GM12878 (cell line): ENCODE results near the gene SCRN1. TPM values are rescaled to one million over a fixed set of nuclear protein-coding genes. Genes with fewer than 3 reads are reported as not detected.
A peak's percentile ranks its signal among the peaks of the same experiment; 100 is the strongest.

ENCODE experiments used
- FOXK2 ChIP-seq: fragments of 450-650 bp; IDR thresholded peaks from 2 replicates; pipeline ENCODE4 v1.6.1; 2017; ENCODE audit warnings: mild to moderate bottlenecking, moderate library complexity
- HCFC1 ChIP-seq: fragments of 150-350 bp; IDR thresholded peaks from 2 replicates; pipeline ENCODE4 v1.6.1; 2014; ENCODE audit warnings: low read length
- KDM1A ChIP-seq: fragments of 200-600 bp; sonication (generic); IDR thresholded peaks from 2 replicates; pipeline ENCODE4 v1.6.1; 2016; ENCODE audit warnings: borderline replicate concordance
- NBN ChIP-seq: fragments of 450-650 bp; IDR thresholded peaks from 2 replicates; pipeline ENCODE4 v1.6.1; 2016
- NR2F1 ChIP-seq: fragments of 450-650 bp; conservative IDR thresholded peaks from 2 replicates; pipeline ENCODE4 v1.6.1; 2017; ENCODE audit warnings: mild to moderate bottlenecking
- SREBF1 ChIP-seq: IDR thresholded peaks from 2 replicates; pipeline ENCODE4 v1.6.1; 2012; ENCODE audit warnings: mild to moderate bottlenecking, low read length
- STAT3 ChIP-seq: IDR thresholded peaks from 2 replicates; pipeline ENCODE4 v1.6.1; 2011; ENCODE audit warnings: low read depth, low read length, improper control_type of control experiment
- SUZ12 ChIP-seq: fragments of 200-600 bp; sonication (generic); IDR thresholded peaks from one replicate; pipeline ENCODE4 v1.6.1; 2018; ENCODE audit warnings: antibody characterized with exemption, mild to moderate bottlenecking; ENCODE audit not compliant: unreplicated experiment
- TCF3 ChIP-seq: IDR thresholded peaks from 2 replicates; pipeline ENCODE4 v1.6.1; 2012; ENCODE audit warnings: low read depth, mild to moderate bottlenecking, low read length, borderline replicate concordance; ENCODE audit not compliant: insufficient read depth
- ZBTB11 ChIP-seq: fragments of 450-650 bp; formaldehyde crosslinking; IDR thresholded peaks from 2 replicates; pipeline ENCODE4 v1.5.0; 2022; ENCODE audit warnings: mild to moderate bottlenecking, missing genetic modification characterization
- ZBTB4 ChIP-seq: fragments of 450-650 bp; formaldehyde crosslinking; IDR thresholded peaks from 2 replicates; pipeline ENCODE4 v1.4.0; 2022; ENCODE audit warnings: mild to moderate bottlenecking, moderate library complexity
- ZBTB40 ChIP-seq: fragments of 450-650 bp; IDR thresholded peaks from 2 replicates; pipeline ENCODE4 v1.6.1; 2016; ENCODE audit warnings: mild to moderate bottlenecking, moderate library complexity, borderline replicate concordance
- ZNF217 ChIP-seq: fragments of 450-650 bp; IDR thresholded peaks from 2 replicates; pipeline ENCODE4 v1.6.1; 2017; ENCODE audit warnings: antibody characterized with exemption, mild to moderate bottlenecking
- polyA plus RNA-seq, 11 experiments: library from polyadenylated mRNA; depleted of rRNA in 4 of 11; unstranded in 6 of 11; stranded (reverse) in 5 of 11; fragments of >200 nt; fragmentation: Nextera tagmentation in 4 of 11; fragmentation: Illumina TruSeq in 1 of 11; extraction: Ambion mirVana in 4 of 11; extraction: Trizol in 1 of 11; gene quantifications; 1 replicate in 1 of 11; 2 replicates in 10 of 11; pipeline versions ENCODE4 v1.2.1 to v1.2.3, GENCODE V29; 2011 to 2016; ENCODE audit warnings: inconsistent platforms in 2 of 11, missing spikeins in 2 of 11, low read depth in 1 of 11
- total RNA-seq, 4 experiments: library from RNA; depleted of rRNA in 3 of 4; stranded (reverse); fragments of >200 nt in 3 of 4; fragmentation: Illumina TruSeq in 1 of 4; extraction: Trizol in 1 of 4; gene quantifications; 2 replicates each; pipeline versions ENCODE4 v1.2.1 to v1.2.3, GENCODE V29; 2013 to 2021
- TF ChIP-seq, protein P1 (sequence below): fragments of 450-650 bp; IDR thresholded peaks from 2 replicates; pipeline ENCODE4 v1.6.1; 2018; ENCODE audit warnings: mild to moderate bottlenecking, low read depth, moderate library complexity; ENCODE audit not compliant: partially characterized antibody
- TF ChIP-seq, protein P2 (sequence below): fragments of 450-650 bp; IDR thresholded peaks from 2 replicates; pipeline ENCODE4 v1.6.1; 2017; ENCODE audit warnings: borderline replicate concordance

Gene SCRN1
- total and polyA plus RNA-seq, 10 of the 15 experiments (the other 5 are each of a cell fraction or from before 2014, with no cell fraction given) = 11.1 to 67.6 (median 41.7) TPM

DNA sequence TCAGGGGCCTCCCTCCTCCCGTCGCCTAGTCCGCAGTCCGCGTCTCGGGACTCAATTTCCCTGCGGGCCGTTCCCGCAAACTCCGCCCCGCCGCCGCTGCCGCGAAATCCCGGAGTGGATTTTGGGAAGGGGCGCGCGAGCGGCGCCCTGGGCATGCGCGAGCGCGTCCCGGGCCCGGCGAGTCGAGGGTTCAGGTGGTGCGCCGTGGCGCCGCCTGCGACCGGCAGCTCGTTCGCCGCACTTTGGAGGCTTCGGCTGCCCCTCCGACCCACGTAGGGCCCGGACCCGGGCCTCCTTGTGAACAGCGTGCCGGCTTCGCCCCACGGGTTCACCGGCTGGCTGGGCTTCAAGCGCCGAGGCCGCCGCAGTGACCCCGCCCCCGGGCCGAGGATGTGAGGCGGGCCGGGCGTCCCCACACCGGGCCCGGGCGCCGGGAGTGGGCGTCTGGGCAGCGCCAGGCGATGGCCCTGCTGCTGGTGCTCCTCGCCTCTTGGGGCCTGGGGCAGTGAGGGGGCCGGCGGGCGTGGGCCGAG lies 38.7 kb upstream of the SCRN1 start, which contains the start of gene PLEKHA8 (continued):
- no peak for TF ChIP-seq ZBTB4 (CRISPR knock-in tag)
- TF ChIP-seq, protein P1, sequence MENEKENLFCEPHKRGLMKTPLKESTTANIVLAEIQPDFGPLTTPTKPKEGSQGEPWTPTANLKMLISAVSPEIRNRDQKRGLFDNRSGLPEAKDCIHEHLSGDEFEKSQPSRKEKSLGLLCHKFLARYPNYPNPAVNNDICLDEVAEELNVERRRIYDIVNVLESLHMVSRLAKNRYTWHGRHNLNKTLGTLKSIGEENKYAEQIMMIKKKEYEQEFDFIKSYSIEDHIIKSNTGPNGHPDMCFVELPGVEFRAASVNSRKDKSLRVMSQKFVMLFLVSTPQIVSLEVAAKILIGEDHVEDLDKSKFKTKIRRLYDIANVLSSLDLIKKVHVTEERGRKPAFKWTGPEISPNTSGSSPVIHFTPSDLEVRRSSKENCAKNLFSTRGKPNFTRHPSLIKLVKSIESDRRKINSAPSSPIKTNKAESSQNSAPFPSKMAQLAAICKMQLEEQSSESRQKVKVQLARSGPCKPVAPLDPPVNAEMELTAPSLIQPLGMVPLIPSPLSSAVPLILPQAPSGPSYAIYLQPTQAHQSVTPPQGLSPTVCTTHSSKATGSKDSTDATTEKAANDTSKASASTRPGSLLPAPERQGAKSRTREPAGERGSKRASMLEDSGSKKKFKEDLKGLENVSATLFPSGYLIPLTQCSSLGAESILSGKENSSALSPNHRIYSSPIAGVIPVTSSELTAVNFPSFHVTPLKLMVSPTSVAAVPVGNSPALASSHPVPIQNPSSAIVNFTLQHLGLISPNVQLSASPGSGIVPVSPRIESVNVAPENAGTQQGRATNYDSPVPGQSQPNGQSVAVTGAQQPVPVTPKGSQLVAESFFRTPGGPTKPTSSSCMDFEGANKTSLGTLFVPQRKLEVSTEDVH = no peak
- TF ChIP-seq NR2F1 = peak; percentile 76
- no peak for TF ChIP-seq ZBTB11
- TF ChIP-seq ZNF217 = peak; percentile 91
- no peak for TF ChIP-seq STAT3
- TF ChIP-seq SREBF1 = no peak
- TF ChIP-seq NBN = no peak
- no peak for TF ChIP-seq KDM1A
- TF ChIP-seq HCFC1 = peak; percentile 89
- TF ChIP-seq ZBTB40 = no peak
- no peak for TF ChIP-seq TCF3
- TF ChIP-seq, protein P2, sequence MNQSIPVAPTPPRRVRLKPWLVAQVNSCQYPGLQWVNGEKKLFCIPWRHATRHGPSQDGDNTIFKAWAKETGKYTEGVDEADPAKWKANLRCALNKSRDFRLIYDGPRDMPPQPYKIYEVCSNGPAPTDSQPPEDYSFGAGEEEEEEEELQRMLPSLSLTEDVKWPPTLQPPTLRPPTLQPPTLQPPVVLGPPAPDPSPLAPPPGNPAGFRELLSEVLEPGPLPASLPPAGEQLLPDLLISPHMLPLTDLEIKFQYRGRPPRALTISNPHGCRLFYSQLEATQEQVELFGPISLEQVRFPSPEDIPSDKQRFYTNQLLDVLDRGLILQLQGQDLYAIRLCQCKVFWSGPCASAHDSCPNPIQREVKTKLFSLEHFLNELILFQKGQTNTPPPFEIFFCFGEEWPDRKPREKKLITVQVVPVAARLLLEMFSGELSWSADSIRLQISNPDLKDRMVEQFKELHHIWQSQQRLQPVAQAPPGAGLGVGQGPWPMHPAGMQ = no peak
- no peak for TF ChIP-seq FOXK2
- TF ChIP-seq SUZ12 = no peak
